ENCODE data around the gene INTS7. TPM values are rescaled to one million over a fixed set of nuclear protein-coding genes. Genes with fewer than 3 reads are reported as not detected.

The INTS7 gene
- total and polyA plus RNA-seq, 2 experiments from 2014 or later = 10.9 to 34.0 TPM

- TF ChIP-seq ZNF462 (CRISPR knock-in tag; IDR thresholded peaks at IDR 0.05) (no peak), ETS1 (IDR thresholded peaks at IDR 0.05) (no peak), ZNF331 (CRISPR knock-in tag; IDR thresholded peaks at IDR 0.05; ENCODE audit: low read depth) (no peak), ZNF114 (CRISPR knock-in tag; IDR thresholded peaks at IDR 0.05) (no peak)
These were observed 28.2 kb downstream of the INTS7 start (continued) for GRCh38 chr1:212007178-212007577.

- DNase-seq (ENCODE audit: low spot score) = no peak
- Histone ChIP-seq H4K20me1 (replicated peaks; ENCODE audit: insufficient read depth) (no peaks in the 10 kb centered on the region), H3K27me3 (ENCODE audit: insufficient read depth) (no peaks in the 10 kb centered on the region), H3F3A (replicated peaks; ENCODE audit: low read depth) (no peaks in the 10 kb centered on the region), H3K27ac (ENCODE audit: low read depth) (no peak overlapping the region), H3K4me3 (no peak overlapping the region), H3K36me3 (ENCODE audit: insufficient read depth) (no peaks in the 10 kb centered on the region), H3K79me2 (replicated peaks; ENCODE audit: insufficient read depth) (no peaks in the 10 kb centered on the region), H3K4me2 (no peak overlapping the region), H3K4me1 (ENCODE audit: insufficient read depth) (no peaks in the 10 kb centered on the region), H3K9me2 (ENCODE audit: insufficient read depth) (no peaks in the 10 kb centered on the region), H2AFZ (no peak overlapping the region)
- Mint-ChIP-seq H3K9me3 (no peaks in the 10 kb centered on the region), H3K27me3 (ENCODE audit: insufficient read depth, low read depth, poor library complexity) (no peaks in the 10 kb centered on the region), H3K4me3 (no peak overlapping the region), H3K27ac (no peak overlapping the region), H3K4me1 (0 out of 3 replicates have a peak, but pooled peaks cover 5% of the 10 kb centered on the region), H3K36me3 (ENCODE audit: low read depth) (peaks cover 8% of the 10 kb centered on the region; the same call in 2 of the 3 replicates)
- no peak for TF ChIP-seq CREB1 (CRISPR knock-in tag; IDR thresholded peaks at IDR 0.05; ENCODE audit: low read depth)
- no peak for TF ChIP-seq EZH2 (IDR thresholded peaks at IDR 0.05; ENCODE audit: low read depth, unreplicated experiment)
- TF ChIP-seq, protein P1, sequence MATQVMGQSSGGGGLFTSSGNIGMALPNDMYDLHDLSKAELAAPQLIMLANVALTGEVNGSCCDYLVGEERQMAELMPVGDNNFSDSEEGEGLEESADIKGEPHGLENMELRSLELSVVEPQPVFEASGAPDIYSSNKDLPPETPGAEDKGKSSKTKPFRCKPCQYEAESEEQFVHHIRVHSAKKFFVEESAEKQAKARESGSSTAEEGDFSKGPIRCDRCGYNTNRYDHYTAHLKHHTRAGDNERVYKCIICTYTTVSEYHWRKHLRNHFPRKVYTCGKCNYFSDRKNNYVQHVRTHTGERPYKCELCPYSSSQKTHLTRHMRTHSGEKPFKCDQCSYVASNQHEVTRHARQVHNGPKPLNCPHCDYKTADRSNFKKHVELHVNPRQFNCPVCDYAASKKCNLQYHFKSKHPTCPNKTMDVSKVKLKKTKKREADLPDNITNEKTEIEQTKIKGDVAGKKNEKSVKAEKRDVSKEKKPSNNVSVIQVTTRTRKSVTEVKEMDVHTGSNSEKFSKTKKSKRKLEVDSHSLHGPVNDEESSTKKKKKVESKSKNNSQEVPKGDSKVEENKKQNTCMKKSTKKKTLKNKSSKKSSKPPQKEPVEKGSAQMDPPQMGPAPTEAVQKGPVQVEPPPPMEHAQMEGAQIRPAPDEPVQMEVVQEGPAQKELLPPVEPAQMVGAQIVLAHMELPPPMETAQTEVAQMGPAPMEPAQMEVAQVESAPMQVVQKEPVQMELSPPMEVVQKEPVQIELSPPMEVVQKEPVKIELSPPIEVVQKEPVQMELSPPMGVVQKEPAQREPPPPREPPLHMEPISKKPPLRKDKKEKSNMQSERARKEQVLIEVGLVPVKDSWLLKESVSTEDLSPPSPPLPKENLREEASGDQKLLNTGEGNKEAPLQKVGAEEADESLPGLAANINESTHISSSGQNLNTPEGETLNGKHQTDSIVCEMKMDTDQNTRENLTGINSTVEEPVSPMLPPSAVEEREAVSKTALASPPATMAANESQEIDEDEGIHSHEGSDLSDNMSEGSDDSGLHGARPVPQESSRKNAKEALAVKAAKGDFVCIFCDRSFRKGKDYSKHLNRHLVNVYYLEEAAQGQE (IDR thresholded peaks at IDR 0.05; ENCODE audit: unreplicated experiment) = no peak
- TF ChIP-seq JUNB (IDR thresholded peaks at IDR 0.05; ENCODE audit: unreplicated experiment) = no peak
- no peak for TF ChIP-seq NANOG (IDR thresholded peaks at IDR 0.05; ENCODE audit: borderline replicate concordance)
- TF ChIP-seq ZNF331 (CRISPR knock-in tag; IDR thresholded peaks at IDR 0.05; ENCODE audit: low read depth) = no peak
- TF ChIP-seq ZNF114 (CRISPR knock-in tag; IDR thresholded peaks at IDR 0.05) = no peak
- ATAC-seq = no peak
These were observed 30.3 kb downstream of the INTS7 start for GRCh38 chr1:212004895-212005608.

Measured in GM23338 (cell line).